GM18909 (cell line): ENCODE data around the gene HMX3.

Source experiments
- ATAC-seq: cut with Tn5 transposase; IDR thresholded peaks from one replicate; pipeline ENCODE4 v1.9.1; 2021; ENCODE audit warnings: mild to moderate bottlenecking; ENCODE audit not compliant: unreplicated experiment, poor library complexity

The HMX3 gene

DNA sequence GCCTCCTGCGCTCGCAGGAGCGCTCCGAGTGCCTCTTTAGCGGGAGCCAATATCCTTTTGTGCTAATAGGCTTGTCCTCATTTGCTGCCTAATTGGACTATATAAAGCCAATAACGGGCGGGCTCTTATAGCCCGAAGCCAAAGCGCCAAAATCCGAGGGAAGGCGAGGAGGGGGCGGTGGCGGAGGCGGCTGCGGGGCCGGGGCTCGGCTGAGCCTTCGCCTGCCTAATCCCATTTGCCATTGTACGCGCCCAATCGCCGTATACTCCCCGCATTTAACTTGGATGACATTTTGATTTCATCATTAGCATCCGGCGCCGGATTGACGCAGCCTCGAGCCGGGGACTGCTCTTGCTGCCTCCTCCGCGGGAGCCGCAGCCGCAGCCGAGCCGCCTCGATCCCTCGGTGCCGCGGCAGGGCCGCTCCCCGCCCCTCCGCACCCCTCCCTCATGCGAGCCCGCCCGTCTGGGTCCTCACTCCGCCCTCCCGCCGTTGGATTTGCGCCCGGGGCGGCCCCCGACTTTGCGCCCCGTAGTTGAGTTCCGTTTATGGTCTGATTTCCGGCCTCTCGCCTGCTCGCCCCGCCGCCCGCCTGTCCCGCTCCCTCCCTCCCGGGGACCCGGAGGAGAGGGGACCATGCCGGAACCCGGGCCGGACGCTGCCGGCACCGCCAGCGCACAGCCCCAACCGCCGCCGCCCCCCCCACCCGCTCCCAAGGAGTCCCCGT, at the start of gene HMX3:
HMX3 (plus strand) TSS at position 556 of the 727 bp plus-strand sequence; CDS start at position 637, 81 bp downstream.
- ATAC-seq = no peak

DNA sequence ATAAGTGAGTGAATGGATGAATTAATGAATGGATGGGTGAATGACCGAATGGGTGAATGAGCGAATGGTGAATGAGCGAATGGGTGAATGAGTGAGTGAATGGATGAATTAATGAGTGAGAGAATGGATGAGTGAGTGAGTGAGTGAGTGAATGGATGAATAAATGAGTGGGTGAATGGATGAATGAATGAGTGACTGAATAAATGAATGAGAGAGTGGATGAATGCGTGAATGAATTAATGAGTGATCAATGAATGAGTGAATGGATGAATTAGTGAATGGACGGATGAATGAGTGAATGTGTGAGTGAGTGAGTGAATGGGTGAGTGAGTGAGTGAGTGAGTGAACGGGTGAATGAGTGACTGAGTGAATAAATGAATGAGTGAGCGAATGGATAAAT, 49.5 kb upstream of the HMX3 start:
- ATAC-seq = no peak

DNA sequence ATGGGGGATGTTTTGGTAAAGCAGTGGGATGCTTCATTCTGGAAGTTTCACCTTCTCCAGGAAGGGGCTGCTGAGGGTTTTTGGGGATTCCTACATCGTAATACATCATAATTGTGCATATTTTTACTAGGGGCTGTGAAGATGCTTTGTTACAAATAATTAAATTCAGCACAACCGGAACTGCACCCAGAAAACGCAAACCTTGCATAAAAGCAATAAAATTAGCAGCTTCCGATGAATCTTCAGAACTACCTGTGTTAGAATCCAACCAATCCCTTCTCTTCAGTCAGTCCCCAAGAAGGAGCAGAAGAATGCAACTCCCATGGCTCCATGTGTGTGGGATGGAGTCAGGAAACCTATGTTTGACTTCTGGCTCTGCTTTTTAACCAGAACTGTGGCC, 48.4 kb upstream of the HMX3 start:
- no peak for ATAC-seq

DNA sequence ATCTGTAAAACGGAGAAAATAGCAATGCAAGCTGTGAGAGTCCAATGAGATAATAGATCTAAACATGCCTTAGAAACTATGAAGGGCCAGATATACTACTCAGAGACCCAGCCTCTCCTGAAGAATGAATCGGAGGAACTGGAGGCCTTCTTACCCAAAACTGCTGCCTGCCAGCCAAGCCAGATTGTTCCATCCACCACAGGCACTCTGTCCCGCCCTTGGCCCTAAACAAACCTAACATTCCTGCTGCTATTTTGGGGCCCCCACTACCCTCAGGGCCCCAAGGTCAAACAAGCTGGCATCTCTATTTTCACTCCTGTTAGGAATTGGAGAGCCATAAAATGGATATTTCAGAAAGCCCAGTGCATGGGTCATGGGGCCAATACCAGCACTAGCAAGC, 48.0 kb upstream of the HMX3 start:
- ATAC-seq = no peak

DNA sequence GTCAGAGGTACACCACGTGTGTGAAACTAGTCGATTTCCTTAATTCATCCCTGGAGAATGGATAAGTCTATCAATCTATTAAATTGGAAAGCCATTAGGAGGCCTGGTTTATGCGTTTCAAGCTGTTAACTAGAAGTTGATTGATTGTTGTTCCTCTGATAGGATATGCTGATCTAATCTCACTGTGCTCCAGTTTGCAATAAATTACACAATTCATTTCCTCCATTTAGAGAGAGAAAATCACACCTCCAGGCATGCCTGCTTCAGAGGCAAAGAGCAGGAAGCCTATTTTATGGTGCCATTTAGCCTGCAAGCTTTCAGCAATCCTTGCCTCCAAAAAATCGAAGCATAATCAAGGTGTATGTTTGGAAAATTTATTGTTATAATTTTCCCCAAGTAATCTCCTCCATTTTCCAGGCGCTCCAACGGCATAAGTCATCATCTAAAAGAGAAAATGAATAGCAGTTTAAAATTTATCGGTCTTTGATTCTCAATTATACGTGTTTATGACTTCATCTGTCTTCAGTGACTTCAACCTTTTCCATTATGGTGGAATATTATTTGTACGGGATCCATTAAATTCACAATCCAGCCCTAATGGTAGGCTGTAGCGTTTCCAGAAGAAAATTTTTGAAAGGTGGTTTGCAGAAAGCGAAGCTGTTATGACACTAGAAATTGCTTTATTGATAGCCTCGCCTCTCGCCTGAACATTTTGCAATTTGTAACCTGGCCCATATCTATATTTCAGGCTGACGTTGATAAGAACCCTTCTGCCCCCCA, 42.9 kb upstream of the HMX3 start:
- no peak for ATAC-seq

DNA sequence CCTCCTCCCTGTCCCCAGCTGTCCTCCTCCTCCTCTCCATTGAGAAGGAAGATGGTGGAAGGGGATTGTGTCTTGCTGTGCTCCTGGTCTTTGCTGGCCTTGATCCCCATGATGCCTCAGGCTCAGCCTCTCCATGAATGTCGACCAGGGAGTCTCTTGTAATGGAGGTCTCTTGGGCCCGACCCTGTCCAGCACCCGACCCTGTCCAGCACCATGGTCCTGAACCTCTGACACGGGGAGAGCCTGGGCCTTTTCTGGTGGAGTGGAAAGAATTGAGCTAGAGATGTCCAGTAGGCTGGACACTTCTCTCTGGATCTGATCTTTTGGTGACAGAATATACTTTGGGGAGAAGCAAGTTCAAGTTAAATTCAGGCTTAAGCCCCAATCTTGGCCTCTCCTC, 42.3 kb upstream of the HMX3 start:
- ATAC-seq = no peak

DNA sequence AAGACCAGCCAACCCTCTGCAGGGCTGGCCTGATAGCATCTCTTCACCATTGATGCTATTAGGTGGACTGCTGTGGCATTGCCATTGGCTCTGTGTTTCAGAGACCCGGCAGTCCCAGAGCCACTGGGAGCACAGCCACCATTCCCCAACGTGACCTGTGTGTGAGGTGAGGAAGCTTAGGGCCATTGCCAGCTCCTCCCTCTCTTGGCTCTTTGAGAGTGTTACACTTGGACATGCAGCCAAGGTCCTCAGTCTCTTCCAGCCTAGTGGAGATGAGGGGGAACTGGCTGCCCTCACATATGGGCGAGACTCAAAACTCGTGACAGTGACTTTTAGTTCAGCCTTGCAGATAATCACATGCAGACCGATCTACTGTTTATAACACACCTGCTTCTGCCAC, 39.3 kb upstream of the HMX3 start:
- no peak for ATAC-seq

DNA sequence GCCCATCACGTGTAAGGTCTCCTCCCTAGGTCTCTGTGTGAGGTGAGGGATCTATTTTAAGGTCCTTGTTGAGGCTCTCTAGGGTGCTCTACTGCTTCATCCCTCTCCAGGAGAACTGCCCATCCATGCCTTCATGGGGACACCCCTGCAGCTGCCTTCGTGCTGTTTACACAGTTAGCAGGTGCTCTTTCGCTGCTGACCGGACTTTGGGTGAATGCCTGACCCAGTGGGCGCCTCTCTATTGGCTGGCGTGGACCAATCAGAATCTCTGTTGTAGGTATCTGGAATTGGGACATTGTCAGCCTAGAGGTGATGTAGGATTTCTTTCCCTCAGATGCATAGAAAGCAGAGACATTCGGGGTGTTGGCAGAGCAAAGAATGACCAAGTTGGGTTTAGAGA, 38.7 kb upstream of the HMX3 start:
- no peak for ATAC-seq

DNA sequence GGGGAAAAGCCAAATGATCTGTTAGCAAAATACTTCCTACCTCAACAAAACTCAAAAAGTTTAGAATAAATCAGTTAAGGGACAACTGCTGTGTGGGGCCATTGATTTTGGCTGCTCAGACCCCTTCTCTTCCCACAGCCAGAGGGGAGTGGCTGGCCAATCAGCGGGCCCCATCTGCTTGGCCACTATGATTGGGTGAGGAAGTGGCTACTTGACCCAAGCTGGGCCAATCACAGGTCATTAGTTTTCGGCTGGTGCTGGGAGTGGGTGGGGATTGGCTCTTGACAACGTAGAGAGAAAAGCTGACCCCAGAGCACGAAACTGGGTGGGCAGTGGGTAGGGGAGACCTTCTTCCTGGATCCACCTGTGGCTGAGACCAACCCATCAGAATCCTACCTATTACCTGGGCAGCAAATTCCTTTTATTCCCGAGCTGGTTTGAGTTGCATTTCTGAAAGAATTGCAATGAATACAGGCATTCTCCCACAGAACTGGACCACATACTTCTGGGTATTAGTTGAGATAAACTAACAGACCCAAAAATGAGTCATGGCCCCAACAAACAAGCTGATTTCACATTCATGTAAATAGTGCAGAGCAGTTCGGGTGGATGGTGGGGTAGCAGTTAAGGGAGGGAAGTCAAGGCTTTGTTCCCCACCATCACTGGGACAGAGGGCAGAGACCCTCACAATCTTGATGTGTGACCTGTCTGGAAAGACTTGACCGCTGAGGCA, 35.6 kb upstream of the HMX3 start:
- no peak for ATAC-seq

DNA sequence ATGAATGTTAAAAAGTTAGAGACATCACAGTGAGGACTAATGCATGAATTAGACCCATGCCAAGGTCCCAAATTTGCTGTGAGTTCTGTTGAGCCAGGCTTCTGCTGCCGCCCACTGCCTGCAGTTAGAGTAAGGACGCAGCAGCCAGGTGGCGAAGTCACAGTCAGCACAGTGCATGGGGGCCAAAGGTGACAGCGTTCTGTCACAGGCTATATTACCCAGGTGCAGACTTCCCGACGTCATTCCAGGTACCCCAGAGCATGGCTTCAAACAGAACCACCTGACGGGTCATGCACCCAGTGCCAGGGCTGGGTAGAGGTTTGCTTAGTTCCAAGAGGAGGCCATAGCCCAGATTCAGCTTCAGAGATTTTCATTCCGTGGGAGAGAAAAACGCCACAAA, 33.9 kb upstream of the HMX3 start:
- ATAC-seq = no peak

DNA sequence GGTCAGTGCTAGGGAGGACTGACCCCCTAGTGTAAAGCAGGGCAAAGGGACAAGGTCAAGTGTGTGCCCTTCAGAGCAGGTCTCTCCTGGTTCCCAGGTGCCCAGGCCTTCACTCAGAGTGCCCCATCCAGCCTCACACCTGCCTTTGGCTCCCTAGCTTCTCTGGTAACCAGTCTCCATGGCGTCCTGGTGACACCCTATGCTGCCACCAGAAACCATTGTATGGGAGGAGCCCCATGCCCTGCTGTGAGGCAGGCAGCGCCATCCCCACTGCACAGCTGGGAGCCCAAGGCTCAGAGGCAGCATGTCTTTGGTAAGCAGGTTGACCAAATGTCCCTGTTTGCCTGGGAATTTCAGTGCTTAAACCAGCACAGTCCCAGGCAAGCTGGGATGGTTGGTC, 33.1 kb upstream of the HMX3 start:
- ATAC-seq = no peak

DNA sequence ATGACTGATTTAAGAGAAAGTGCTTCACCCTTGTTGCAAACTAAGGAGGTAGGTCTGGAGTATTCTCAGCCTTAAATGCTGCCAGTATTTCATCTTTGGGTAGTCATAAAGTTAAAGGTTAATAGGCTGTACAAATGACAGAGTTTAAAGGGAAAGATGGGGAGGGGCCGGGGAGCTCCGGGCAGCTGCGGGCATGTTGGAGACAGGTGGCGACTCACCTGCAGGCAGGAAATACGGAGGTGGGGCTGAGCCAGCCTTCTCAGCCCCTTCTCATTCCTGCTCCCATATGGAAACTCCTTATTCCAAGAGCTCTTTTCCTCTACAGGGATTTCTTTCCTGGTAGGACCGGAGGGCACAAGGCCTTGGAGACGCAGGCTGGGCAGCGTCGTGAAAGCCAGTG, 31.8 kb upstream of the HMX3 start:
- no peak for ATAC-seq

DNA sequence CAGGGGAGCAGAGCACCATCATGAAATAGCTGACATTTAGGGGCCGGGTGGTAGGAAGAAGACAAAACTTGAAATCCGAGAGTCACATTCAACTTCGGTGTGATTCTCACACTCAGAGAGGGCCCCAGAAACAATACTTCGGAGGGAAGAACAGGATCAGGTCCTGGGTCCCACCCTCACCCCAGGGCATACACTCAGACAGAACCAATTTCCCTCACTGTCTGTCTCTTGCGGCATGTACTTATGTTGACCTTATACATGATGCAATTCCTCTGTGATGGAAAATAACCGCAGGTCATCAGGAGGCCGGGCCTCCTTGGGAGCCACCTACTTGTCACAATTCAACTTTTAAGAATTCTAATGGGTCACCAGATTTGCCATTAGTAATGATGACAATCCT, 26.3 kb upstream of the HMX3 start:
- no peak for ATAC-seq

DNA sequence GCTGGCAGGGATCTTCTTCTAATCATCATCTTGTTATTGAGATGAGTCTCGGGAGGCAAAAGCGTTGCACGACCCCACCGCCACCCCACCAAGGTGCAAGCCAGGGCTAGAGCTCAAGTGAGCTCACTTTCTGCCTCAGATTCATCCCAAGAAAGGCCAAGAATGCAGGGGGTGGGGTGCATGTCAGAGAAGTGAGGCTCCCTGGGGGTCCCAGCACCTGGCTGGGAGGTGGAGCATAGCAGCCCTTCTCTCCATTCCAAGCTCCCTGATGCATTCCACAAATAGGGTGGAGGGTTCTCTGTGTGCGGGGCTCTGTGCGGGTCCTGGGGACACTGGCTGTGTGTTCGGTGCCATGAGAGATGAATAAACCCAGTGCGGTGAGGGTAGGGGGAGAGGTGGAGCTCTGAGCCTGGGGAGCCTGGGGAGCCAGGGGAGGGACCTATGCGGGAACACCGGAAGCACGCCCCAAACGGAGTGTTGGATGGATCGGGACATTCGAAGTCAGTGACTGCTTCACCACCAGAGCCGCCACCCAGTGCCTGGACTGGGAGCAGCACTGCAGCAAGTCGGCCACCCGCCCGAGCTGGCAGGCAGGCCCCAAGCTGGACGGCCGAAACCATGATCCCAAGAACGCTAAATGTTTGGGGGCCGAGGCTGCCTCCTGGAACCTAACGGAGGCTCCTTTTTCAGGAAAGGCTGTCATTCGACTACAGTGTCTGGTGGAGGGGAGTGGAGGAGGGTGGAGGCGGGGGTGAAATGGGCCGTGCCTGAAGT, 17.9 kb upstream of the HMX3 start:
- no peak for ATAC-seq

DNA sequence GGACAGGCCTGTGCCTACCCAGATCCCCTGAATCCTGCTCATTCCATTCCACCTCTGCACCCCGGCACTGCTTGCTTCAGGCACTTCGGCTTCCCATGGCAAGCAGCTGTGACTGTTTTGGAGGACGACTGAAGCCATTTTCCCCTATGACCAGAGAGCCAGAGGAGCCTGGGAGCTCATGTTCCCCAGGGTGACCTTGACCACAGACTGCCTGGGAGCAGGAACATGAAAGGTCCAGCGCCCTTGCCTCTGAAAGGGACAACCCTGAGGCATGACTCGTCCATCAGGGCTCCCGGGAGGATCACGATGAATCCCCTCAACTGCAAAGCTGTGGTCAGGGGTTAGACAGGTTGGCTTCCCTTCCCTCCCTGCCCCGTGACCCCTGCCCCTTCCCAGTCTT, 16.7 kb upstream of the HMX3 start:
- no peak for ATAC-seq

DNA sequence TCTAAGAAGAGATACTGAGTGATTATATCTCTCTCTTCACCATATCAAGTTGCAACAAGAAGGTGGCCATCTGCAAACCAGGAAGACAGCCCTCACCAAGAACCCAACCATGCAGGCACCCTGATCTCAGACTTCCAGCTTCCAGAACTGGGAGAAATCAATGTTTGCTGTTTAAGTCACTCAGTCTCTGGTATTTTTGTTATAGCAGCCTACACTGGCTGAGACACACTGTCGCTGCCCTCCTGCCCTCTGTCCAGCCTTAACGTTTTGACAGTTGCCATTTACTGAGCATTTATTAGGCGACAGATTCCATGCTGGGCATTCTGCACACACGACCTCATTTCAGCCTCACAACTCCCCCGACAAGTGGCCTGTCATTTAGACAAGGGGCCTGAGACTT, 9.5 kb upstream of the HMX3 start:
- no peak for ATAC-seq

DNA sequence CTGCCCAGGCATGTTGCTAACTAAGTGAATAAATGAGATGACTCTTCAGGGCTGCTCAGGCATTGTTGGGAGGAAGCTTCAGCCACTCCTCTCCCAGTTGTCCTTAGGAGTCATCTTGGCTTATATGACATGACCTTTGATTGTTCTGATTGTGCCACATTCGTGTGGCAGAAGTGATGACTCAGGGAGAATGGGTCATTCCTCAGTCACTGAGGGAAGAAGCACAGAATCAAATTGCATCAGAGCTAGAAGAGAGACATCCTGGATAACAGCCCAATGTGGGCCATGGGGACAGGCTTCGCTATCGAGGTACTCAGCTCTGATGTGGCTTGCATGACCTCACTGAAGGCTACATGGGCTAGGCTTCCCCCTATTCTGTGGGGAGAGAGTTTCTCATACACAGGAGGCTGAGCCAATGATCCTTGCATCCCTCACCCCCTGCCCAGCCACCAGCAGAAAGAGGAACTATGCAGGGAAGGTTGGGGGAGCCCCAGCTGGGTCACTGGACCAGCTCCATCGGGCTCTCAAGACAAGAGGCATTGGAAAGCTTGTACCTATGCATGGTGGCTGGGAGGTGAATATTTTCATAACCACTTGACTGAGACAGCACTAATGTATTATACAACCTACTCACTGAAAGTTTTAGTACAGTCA, 6.0 kb upstream of the HMX3 start:
- no peak for ATAC-seq

DNA sequence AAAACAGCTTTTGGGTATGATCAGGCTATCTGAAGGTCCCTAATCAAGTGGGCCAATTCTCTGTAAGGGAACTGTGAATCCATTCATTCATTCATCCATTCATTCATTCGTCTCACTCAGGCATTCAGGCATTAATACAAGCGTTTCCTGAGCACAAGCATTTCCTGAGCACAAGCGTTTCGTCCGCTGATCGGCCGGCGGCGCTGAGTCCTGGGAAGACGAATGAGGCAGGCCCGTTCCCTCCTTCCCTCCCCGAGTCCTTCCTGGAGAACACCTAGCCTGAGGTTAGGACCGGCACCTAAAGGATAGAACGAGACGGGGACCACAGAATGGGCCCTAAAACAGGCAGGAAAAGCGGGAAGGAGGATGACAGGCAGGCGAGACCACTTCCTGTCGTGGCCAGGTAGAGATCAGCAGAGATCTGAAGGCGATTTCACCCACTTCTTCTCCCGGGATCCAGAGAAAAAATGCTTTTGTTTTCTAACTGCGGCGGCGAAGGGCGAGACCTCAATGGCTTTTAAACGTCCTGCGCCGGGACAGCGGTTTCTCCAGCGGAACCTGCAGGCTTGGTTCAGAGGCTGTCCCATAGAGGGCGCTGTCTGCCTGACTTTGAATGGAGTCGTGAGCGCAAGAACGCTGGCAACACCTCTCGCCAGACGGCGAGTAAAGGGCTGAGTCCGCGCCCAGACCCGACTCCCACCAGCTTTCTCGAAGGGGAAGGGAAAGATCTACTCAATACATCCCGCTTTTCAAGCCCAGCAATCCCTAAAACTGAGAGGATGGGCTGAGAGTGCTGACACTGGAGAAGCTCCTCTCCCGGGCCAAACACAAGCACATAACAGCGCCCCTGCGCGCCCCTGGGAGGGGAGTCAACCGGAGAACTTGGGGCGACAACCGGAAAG, 2.9 kb upstream of the HMX3 start:
- ATAC-seq = peak; percentile 54
